22Rv1 (cell line): Measurements from ENCODE around the gene ARHGDIB.

ENCODE experiments used
- ZFX ChIP-seq: fragments of 450-650 bp; IDR thresholded peaks from 2 replicates; pipeline ENCODE4 v1.6.1; 2017; ENCODE audit warnings: antibody characterized with exemption, borderline replicate concordance
- TF ChIP-seq, protein P1 (sequence below): fragments of 450-650 bp; IDR thresholded peaks from 2 replicates; pipeline ENCODE4 v1.5.1; 2017; ENCODE audit warnings: mild to moderate bottlenecking

DNA sequence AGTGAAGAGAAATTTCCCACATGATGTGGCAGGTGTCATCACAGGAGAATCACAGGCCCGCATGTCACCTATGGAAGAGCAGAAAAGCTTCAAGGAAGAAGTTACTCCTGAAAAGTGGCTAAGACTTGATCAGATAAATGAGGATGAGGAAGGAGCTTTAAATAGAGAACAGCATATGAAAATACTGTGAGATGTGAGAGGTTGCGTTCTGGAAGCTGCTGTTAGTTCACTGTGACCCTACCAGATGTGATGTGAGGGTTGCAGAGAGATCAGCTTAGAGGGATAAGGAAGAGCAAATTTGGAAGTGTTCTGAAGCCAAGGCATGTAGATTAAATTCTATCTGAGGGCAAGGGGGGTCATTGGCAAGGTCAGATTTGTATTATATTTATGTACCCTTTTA is 40.2 kb downstream of the ARHGDIB start:
- TF ChIP-seq, protein P1, sequence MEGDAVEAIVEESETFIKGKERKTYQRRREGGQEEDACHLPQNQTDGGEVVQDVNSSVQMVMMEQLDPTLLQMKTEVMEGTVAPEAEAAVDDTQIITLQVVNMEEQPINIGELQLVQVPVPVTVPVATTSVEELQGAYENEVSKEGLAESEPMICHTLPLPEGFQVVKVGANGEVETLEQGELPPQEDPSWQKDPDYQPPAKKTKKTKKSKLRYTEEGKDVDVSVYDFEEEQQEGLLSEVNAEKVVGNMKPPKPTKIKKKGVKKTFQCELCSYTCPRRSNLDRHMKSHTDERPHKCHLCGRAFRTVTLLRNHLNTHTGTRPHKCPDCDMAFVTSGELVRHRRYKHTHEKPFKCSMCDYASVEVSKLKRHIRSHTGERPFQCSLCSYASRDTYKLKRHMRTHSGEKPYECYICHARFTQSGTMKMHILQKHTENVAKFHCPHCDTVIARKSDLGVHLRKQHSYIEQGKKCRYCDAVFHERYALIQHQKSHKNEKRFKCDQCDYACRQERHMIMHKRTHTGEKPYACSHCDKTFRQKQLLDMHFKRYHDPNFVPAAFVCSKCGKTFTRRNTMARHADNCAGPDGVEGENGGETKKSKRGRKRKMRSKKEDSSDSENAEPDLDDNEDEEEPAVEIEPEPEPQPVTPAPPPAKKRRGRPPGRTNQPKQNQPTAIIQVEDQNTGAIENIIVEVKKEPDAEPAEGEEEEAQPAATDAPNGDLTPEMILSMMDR = no peak
- no peak for TF ChIP-seq ZFX
